ENCODE data around the gene EOMES.
"Not testable (repeated sequence)": the region's sequence is repeated elsewhere in the genome, so short reads cannot be mapped to it uniquely, and the experiment has no call there.

Gene EOMES

DNA sequence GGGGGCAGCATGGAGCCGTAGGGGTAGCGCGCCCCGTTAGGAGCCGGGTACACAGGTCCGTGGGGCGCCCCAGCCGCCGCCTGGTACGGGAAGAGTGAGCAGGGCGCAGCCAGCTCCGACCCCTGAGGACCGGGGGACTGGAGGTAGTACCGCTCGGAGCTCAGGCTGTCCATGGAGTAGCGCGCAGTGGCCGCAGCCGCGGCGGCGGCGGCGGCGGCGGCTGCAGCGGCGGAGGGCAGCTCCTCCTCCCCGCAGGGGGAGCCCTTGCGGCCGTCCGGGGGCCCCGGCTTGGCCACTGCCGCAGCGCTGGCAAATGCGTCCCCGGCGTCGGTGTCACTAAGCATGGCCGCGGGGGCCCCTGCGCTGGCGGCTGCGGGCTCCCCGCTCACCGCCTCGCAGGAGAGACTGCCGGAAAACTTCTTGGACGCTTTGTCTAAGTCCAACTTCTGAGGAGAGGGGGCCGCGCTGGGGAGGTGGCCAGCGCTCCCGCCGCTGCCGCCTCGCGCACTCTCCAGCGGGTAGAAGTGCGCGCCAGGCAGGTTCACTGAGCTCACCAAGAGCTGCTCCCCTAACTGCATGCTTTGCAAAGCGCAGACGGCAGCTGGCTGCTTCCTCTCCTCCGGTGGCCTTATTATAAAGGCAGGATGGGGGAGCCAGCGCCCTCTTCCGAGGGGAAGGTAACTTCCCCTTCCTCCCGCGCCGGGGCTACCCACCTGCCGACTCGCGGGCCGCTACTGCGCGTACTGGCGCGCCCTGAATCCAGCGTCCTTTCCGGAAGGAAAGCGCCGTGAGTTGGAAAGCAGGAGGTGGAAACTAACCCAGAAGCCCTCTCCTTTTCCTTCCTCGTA, at the start of gene EOMES:
Gene EOMES, minus strand, starts transcription at position 607 of the 848 bp plus-strand sequence. Its CDS starts 29 bp downstream, at position 578.
- DNase-seq, result peak; percentile 7

DNA sequence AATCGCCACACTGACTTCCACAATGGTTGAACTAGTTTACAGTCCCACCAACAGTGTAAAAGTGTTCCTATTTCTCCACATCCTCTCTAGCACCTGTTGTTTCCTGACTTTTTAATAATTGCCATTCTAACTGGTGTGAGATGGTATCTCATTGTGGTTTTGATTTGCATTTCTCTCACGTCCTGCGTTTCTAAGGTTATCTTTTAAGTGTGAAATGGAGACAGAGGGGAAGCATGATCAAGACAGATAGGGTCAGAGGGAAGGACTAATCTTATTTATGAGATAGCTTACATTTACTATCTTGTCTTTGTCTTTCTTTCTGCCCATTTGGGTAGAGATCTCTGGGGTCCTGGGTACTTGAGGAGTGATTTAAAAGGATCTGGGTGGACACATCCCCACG, 48.3 kb upstream of the EOMES start:
- not testable (repeated sequence) for DNase-seq

DNA sequence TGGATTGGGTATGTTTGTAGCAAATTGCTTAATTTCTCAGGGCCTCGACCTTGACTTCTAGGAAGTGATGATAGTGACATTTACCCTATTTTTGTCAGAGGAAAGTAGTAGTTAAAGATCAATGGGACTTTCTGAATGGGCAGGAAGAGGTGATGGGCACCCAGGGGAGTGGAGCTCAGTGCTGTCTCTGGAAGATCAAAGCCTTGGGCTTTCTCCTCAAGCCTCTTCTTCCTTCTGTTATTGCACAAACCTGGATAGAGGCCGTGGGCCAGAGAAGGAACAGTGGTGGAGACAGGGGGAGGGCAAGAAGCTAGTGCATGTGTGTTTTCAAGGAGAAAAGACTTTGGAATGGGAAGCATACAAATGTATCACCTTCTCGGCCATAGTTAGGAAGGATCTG, 44.9 kb upstream of the EOMES start:
- DNase-seq, result no peak

DNA sequence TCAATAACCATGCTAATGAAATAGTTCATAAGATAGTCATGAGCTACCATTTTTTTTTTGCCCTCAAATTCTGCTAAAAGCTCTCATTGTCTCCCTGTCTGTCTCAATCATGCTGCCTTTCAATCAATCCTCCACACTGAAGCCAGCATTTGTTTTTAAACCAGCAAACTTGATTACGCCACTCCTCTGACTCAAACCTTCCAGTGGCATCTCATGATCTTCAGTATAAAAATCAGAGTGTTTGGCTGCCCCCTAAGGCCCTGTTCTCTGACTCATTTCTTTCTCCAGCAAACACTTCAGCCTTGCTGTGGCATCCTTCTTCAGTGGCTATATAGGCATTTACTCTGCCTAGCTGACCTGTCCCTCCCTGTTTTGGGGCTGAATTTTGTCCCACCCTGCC, 36.0 kb upstream of the EOMES start:
- peak; percentile 77 for DNase-seq

- DNase-seq, result no peak
Observed at GRCh38 chr3:27756877-27757276, 34.8 kb upstream of the EOMES start.

DNA sequence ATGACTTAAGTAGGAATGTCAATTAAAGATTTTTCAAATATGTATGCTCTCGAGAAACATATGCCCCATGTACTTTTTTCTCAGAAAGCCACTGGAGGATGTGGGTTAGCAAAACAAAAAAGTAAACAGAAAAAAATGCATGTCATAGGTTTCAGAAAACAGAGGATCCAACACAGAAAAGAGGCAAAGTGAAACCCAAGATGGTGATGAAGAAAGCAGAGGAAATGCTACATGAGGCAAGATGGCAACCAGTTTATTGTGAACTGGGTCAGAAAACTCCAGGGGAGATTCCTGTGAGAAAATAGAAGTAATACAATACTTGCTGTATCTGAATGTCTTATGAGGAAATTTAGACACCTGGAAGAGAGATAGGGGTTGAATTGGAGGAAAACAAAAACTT, 30.8 kb upstream of the EOMES start:
- DNase-seq, result no peak

DNA sequence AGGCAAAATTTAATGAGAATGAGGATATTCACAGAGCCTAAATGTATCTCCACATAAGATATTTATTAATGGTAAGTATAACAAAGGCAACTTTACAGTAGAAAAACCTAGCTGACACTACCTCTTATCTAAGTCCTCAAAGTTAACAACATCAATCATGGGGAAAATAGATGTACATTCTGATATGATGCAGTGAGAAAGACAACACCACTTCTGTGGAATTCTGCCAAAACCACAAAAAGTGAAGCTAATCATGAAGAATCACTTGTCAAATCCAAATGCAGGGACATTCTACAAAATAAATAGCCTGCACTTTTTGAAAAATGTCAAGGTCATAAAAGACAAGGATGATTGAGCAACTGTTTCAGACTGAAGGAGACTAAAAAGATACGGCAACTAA, 27.5 kb upstream of the EOMES start:
- no peak for DNase-seq

- no peak for DNase-seq
Observed at GRCh38 chr3:27746838-27747237, 24.7 kb upstream of the EOMES start.

DNA sequence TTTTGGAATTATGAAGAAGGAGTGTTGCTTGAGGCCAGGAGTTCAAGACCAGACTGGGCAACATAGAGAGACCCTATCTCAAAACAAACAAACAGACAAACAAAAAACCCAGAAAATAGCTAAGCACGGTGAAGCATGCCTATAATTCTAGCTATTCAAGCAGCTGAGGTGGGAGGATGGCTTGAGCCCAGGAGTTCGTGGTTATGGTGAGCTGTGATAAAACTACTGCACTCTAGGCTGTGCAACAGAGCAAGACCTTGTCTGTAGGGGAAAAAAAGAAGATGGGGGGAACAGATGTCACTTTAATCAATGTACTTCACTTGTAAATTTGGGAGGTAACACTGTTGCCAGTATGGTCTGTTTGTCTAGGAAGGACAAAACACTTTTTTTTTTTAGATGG, 18.7 kb upstream of the EOMES start:
- DNase-seq, result no peak

GRCh38 chr3:27737091-27737490, 15.0 kb upstream of the EOMES start:
- DNase-seq, result no peak

DNA sequence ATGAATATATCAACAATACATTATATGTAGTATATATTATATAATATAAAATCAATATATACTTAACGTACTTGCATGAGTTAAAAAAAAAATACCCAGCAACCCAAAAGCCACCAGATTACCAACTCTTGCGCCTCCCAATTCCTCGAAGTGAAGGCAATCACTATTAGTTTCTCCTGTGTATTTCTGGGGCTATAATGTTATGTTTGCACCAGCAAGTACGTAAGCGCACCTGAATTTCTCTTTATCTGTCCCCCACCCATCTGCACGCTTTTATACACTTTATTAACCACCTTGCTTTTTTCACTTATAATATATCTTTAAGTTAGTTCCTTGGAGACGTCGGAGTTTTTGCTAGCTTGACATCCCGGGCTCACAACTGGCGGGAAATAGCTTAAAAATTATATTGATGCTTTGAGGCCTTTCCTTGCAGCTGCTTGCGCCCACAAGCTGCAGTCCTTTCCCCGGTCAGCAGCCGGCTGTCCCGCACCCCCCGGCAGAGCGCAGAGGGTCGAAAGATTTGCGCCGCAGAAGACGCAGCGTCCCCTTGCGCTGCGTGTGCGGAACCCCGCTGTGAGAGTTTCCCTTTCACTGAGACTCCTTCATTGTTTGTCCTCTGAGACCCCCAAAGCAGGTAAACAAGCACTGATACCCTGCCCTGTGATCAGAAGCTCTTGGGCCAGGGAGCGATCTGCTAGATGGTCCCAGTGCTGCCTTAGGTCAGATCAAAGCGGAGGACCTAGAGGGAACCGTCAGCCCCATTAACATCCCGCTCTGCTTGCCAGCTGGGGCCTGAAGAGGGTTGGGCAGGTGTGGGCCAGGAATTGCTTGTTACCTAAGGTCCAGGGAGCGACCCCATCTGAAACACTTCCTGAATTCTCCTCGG, 8.9 kb upstream of the EOMES start:
- DNase-seq, result no peak

- DNase-seq, result no peak
Observed at GRCh38 chr3:27729748-27730611, 7.9 kb upstream of the EOMES start.

GRCh38 chr3:27729325-27729724, 7.2 kb upstream of the EOMES start:
- DNase-seq, result no peak

DNA sequence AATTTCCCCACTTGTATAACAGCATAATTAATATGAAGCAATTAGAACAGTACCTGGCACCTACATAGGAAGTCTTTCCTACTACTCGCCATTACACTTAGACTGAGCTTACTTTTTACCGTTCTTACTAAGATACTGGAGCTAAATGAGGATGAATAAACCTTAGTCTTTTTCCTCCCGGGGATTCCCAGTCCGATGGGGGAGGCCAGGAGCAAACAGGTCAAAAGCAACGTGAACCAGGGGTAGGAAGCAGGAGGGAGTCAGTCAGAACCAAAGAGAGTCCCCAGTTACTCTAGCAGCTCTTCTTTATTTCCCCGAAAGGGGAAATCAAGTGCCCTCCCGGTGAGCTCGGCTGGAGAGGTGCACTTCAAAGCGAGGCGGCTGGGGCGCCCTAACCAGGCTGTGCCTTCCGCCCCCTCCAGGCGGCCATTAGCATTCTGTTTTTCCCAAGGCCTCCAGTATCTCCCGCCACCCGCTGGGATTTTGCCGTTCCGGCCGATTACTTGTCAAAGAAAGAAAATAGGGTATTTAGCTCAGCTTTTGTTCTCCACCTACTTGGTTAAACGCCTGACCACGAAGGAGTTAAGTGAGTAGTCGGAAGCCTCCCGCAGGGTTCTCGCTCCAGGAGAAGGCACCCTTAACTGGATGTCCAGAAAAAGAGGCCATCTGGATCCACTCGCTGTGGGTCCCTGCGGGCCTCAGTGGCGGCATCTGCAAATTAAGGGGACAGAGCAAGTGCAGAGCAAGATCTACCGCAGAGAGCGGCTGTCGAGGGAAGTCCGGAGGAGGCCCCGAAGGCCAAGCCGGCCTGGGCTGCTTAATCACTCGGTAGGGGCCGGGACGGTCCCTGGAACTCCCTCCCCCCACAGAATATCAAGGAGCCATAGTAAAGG, 6.3 kb upstream of the EOMES start:
- DNase-seq, result no peak

DNA sequence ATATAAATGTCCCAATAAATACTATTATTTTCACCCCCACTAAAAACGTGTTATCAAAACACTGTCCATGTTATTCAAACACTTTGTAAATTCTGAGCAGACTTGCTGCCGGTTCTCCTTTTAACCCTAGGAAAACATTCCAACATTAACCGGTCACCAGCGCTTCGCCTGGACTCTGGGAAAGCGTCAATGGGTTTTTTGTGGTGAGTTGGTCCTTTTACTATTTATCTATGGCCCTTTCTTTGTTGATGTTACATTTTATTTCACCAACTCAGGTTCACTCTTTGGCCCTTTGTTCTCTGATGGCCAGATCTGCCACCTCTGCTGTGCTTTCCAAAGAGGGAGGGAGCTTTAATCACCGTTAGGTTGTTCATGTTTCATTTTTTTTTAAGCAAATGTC, 4.1 kb upstream of the EOMES start:
- no peak for DNase-seq

DNA sequence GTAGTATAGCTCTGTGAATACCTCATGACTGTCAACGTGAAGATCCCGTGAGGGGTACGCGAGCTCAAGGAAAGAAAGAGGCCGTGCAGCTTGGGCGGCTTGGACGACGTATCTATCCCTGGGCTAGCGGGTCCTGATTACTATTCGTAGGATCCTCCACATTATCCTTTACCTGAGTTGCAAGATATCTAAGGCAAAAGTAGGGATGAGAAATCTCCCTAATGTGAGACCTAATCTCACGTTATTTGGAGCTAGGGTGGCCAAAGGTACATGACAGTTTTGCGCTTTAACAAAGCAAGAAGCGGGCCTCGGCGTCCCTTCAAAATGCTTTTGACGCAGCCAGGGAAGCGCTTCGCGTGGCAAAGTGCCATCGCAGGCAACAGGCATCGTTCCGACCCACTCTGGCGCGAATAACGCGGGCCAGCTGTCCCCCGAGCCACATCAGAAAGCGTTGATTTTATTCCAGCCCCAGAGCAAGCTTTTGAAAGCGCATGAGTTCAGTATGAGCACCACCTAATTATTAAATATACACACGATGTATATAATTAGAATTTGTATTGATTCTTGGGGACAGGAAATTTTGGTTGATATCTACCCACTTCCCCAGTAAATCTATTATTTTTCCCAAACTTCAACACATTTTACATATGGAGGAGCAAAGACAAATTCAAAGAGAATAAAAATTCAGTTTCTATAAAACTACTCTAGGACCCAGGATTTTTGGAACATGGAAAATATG, 2.5 kb upstream of the EOMES start:
- no peak for DNase-seq

DNA sequence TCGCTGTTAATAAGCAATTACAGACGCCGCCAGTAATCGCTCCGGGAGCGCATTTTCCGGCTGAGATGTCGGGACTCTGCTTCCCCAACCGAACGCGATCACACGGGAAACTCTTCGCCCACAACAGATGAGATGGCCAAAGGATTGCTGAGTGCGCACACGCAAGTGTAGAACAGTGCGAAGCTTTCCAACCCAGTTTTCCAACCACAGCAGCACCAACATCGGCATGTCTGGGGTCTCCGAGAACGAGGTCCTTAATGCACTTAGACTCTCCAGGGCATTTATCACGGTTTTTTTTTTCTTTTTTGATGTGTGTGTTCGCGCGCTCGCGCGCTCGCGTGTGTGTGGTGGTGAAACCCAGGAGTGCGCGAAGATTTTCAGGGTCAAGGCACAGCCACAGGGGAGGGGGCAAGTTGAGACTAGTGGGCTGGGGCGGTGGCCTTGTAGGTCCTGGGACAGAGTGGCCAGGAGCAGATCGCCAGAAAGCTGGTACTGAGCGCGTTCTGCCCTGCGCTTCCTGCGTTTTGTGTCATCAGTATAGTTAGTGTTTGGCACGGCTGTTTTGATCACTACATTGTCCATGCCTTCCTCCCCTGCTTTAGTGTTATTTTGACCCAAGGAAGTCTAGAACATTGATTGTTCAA, 1.8 kb upstream of the EOMES start:
- no peak for DNase-seq

DNA sequence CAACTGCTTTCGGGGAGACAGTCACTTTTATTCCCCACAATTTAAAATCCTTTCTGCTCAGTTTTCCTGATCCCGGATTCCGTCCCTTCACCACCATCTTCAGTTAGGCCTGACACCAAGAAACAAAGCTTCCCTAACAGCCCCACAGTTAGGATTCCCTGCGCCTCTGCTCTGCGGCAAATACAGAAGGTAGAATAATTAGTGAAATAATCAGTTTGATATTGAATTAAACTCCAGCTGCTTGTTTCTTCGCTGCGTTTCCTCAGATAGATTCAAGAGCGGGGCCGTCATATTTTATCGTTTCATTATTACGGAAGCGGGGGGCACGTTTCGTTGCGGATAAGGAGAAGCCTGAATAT, 1.3 kb upstream of the EOMES start:
- DNase-seq, result no peak

GRCh38 chr3:27723001-27723445, 900 bp upstream of the EOMES start:
- no peak for DNase-seq

DNA sequence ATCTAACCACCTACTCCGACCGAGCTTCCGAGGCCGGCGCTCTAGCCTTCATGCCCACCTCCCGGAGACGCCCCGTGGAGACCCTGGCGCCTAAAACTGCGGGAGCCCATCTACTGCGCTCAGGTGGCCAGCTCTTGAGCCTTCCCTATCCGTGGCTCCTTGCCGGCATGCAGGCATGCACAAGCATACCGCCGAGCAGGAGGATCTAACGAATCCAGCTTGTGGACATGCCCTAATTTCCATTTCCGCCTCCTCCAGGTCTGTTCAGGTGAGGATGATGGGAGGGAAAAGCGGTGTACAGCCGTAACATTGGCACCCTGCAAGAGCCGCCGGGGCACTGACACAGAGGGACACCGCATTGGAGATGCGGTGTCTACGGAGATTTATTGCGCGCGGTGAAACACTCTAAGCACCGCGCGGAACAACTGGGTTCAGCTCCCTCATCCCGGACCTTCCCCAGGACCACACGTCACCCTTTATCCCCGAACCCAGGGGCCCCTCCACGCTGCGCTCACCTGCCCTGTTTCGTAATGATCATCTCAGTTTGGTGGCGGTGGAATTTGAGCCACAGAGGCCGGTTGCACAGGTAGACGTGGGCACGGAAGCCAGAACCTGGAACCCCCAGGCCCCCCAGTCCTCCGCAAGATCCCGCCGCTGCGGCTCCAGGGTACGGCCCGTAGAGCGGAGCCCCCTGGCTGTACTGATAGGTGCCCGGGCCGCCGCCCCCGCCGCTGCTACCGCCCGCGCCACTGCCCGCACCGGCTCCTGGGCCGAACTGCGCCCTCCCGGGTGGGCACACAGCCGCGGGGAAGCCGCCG, 1.0 kb downstream of the EOMES start:
- DNase-seq, result no peak

All from NCI-H226 (cell line).